A549 (cell line): Measurements from ENCODE around the gene KCNJ14. TPM values are rescaled to one million over a fixed set of nuclear protein-coding genes. Genes with fewer than 3 reads are reported as not detected.

Source experiments
- ATAC-seq, 2 experiments: fragments of 200-7000 bp in 1 of 2; fragments of >200 bp in 1 of 2; cut with Nextera tagmentation in 1 of 2; cut with Tn5 transposase in 1 of 2; 3 replicates each; pipeline versions ENCODE4 v1.8.0 to v1.9.1; 2018 to 2020; ENCODE audit warnings: mild to moderate bottlenecking in 1 of 2, moderate library complexity in 1 of 2
- CTCF ChIA-PET: fragments of 300-600 bp; sonication (Branson Sonifier 250); formaldehyde crosslinking; extraction: SDS; loops from one replicate; lab custom pipeline; 2021; ENCODE audit warnings: antibody characterized with exemption, inconsistent platforms; lab: Yijun Ruan, JAX
- POLR2A ChIA-PET: fragments of 350-600 bp; formaldehyde crosslinking; extraction: SDS; loops from one replicate; lab custom pipeline; 2021; ENCODE audit warnings: antibody characterized with exemption, inconsistent platforms; lab: Yijun Ruan, JAX
- DNase-seq, 2 experiments: peaks; one replicate each; pipeline versions ENCODE4 v3.0.0 to v3.0.0-alpha.2; 2011 to 2016; ENCODE audit warnings: low read depth in 1 of 2, low spot score in 1 of 2
- FAIRE-seq: peaks from 2 replicates; lab custom pipeline; 2011; peaks lifted over from hg19 to GRCh38; lab: Jason Lieb, UNC
- H3K27ac ChIP-seq, 2 experiments: fragments of >200 bp; sonication (Bioruptor Twin); formaldehyde crosslinking; 3 replicates each; pipeline ENCODE4 v1.5.1; 2016 to 2017
- H3K4me1 ChIP-seq: fragments of >200 bp; sonication (Bioruptor Twin); formaldehyde crosslinking; 3 replicates; pipeline ENCODE4 v1.6.1; 2016
- H3K4me2 ChIP-seq: fragments of >200 bp; sonication (Bioruptor Twin); formaldehyde crosslinking; 3 replicates; pipeline ENCODE4 v1.6.1; 2016
- H3K4me3 ChIP-seq: fragments of >200 bp; sonication (Bioruptor Twin); formaldehyde crosslinking; 3 replicates; pipeline ENCODE4 v1.5.1; 2016
- H3K9me3 ChIP-seq: fragments of >200 bp; sonication (Bioruptor Twin); formaldehyde crosslinking; 3 replicates; pipeline ENCODE4 v1.6.1; 2016
- CBX2 ChIP-seq: fragments of 200-600 bp; sonication (generic); IDR thresholded peaks from 2 replicates; pipeline ENCODE4 v1.6.1; 2016; ENCODE audit warnings: low read depth, mild to moderate bottlenecking, borderline replicate concordance
- CHD4 ChIP-seq: fragments of 200-600 bp; sonication (generic); IDR thresholded peaks from 2 replicates; pipeline ENCODE4 v1.6.1; 2016; ENCODE audit warnings: antibody characterized with exemption, mild to moderate bottlenecking, borderline replicate concordance
- CTCF ChIP-seq: fragments of >200 bp; sonication (Bioruptor Twin); formaldehyde crosslinking; IDR thresholded peaks from 3 replicates; pipeline ENCODE4 v1.5.1; 2016
- FOSB ChIP-seq: fragments of 250-450 bp; sonication (Bioruptor Pico); IDR thresholded peaks from 2 replicates; pipeline ENCODE4 v1.5.0; 2020; ENCODE audit warnings: mild to moderate bottlenecking, moderate library complexity
- HDAC2 ChIP-seq: fragments of 200-600 bp; sonication (generic); IDR thresholded peaks from 2 replicates; pipeline ENCODE4 v1.6.1; 2016
- HES2 ChIP-seq: fragments of >200 bp; sonication (Bioruptor Twin); formaldehyde crosslinking; IDR thresholded peaks from 2 replicates; pipeline ENCODE4 v1.6.1; 2016
- HMGXB4 ChIP-seq: fragments of 250-450 bp; sonication (Bioruptor Pico); IDR thresholded peaks from 2 replicates; pipeline ENCODE4 v1.5.0; 2021; ENCODE audit warnings: mild to moderate bottlenecking, moderate library complexity, borderline replicate concordance
- JUN ChIP-seq, 2 experiments: fragments of >200 bp; sonication (Bioruptor Twin); formaldehyde crosslinking; IDR thresholded peaks; 2 replicates in 1 of 2; 3 replicates in 1 of 2; pipeline ENCODE4 v1.6.1; 2016 to 2017
- JUNB ChIP-seq: fragments of >200 bp; sonication (Bioruptor Twin); formaldehyde crosslinking; IDR thresholded peaks from 2 replicates; pipeline ENCODE4 v1.6.1; 2016
- KDM1A ChIP-seq: fragments of 200-600 bp; sonication (generic); IDR thresholded peaks from 2 replicates; pipeline ENCODE4 v1.6.1; 2016; ENCODE audit warnings: low read depth, mild to moderate bottlenecking
- MAZ ChIP-seq: fragments of 150-350 bp; IDR thresholded peaks from 2 replicates; pipeline ENCODE4 v1.6.1; 2014; ENCODE audit warnings: antibody characterized with exemption, low read depth, low read length, borderline replicate concordance
- NPAS2 ChIP-seq: fragments of 250-450 bp; sonication (Bioruptor Pico); IDR thresholded peaks from 2 replicates; pipeline ENCODE4 v1.8.0; 2022; ENCODE audit warnings: mild to moderate bottlenecking, moderate library complexity, borderline replicate concordance
- RAD21 ChIP-seq, 2 experiments: fragments of >200 bp in 1 of 2; sonication (Bioruptor Twin) in 1 of 2; formaldehyde crosslinking in 1 of 2; IDR thresholded peaks in 1 of 2; conservative IDR thresholded peaks in 1 of 2; 2 replicates in 1 of 2; 3 replicates in 1 of 2; pipeline ENCODE4 v1.6.1; 2012 to 2018; ENCODE audit warnings: inconsistent platforms in 1 of 2
- RCOR1 ChIP-seq: fragments of 150-350 bp; IDR thresholded peaks from 2 replicates; pipeline ENCODE4 v1.6.1; 2014; ENCODE audit warnings: antibody characterized with exemption, low read length, low read depth
- REST ChIP-seq: fragments of 200-600 bp; sonication (generic); IDR thresholded peaks from 2 replicates; pipeline ENCODE4 v1.6.1; 2016; ENCODE audit warnings: antibody characterized with exemption, mild to moderate bottlenecking, moderate library complexity
- RNF2 ChIP-seq: fragments of 200-600 bp; sonication (generic); IDR thresholded peaks from 2 replicates; pipeline ENCODE4 v1.6.1; 2016; ENCODE audit warnings: low read depth, mild to moderate bottlenecking, antibody characterized with exemption, moderate library complexity, borderline replicate concordance
- SMC3 ChIP-seq: fragments of >200 bp; sonication (Bioruptor Twin); formaldehyde crosslinking; IDR thresholded peaks from 3 replicates; pipeline ENCODE4 v1.6.1; 2018; ENCODE audit warnings: inconsistent platforms
- ZFP36 ChIP-seq: fragments of 450-650 bp; IDR thresholded peaks from 2 replicates; pipeline ENCODE4 v1.6.1; 2014; ENCODE audit warnings: borderline replicate concordance; ENCODE audit not compliant: partially characterized antibody
- whole genome bisulfite sequencing: methylation state at CpG from one replicate; pipeline ENCODE4 v1.1.6; 2017; ENCODE audit errors: missing lambda C conversion rate; 5-methylcytosine and 5-hydroxymethylcytosine counted together
- polyA plus RNA-seq, 4 experiments: library from polyadenylated mRNA; depleted of rRNA in 3 of 4; stranded (reverse); fragments of >200 nt; fragmentation: RNase III in 1 of 4; extraction: RNeasy Plus Mini Kit Qiagen cat#74134 plus additional on column Dnase treatment in 1 of 4; gene quantifications; 2 replicates in 3 of 4; 3 replicates in 1 of 4; pipeline ENCODE4 v1.2.3, GENCODE V29; 2011 to 2017

The KCNJ14 gene
- polyA plus RNA-seq, 2 of the 4 experiments (the other 2 are of a cell fraction): 1.3 to 1.9 TPM

- no peak overlapping the region for H3K4me3 ChIP-seq
- CTCF ChIA-PET: interaction anchor here (0.6 to 9.6 kb wide), 41 partner anchors 8 to 235 kb away, joined by 3 to 618 read pairs (median 5); partner anchors contain the start of genes KDELR1 and SPACA4
- H3K4me2 ChIP-seq: no peak overlapping the region
- WGBS: 91% methylated on average over 5 of the region's 5 CpGs
- no peaks in the 10 kb centered on the region for H3K9me3 ChIP-seq
- TF ChIP-seq CBX2: no peak
- no peak for TF ChIP-seq REST
- no peak for TF ChIP-seq KDM1A
- peak; percentile 99 for TF ChIP-seq SMC3
- peak; percentile 99 to 100 for TF ChIP-seq RAD21 (conservative IDR thresholded peaks at IDR 0.05 in 1 of 2, IDR thresholded peaks at IDR 0.05 in 1 of 2)
- TF ChIP-seq CHD4: peak; percentile 59; the same call in 1 of the 2 replicates
- TF ChIP-seq JUN (IDR thresholded peaks at IDR 0.05): peak in 1 of 2 experiments; percentile 18; a peak in 1 of 5 replicates
- TF ChIP-seq NPAS2: peak; percentile 28; the same call in 1 of the 2 replicates
- peak; percentile 95 for TF ChIP-seq CTCF
- TF ChIP-seq, all 56 proteins: peak for 6
- FAIRE-seq: peak; percentile 68
- POLR2A ChIA-PET: interaction anchor here (0.7 to 5.0 kb wide), 8 partner anchors 8 to 138 kb away, joined by 3 to 40 read pairs (median 4); no protein-coding TSS in a partner anchor
- Histone ChIP-seq H3K4me1 (peaks cover 16% of the 10 kb centered on the region), H3K27ac (peak overlapping the region; percentile 54 to 92)
- ATAC-seq: no peak
- peak in 1 of 2 experiments; percentile 84 for DNase-seq
These were observed 50.9 kb downstream of the KCNJ14 start for GRCh38 chr19:48506138-48506733.

- FAIRE-seq (no peak), ATAC-seq (no peak), DNase-seq (no peak)
- ChIA-PET CTCF (interaction anchor here (0.9 to 9.6 kb wide), 23 partner anchors 10 to 236 kb away, joined by 3 to 618 read pairs (median 5); partner anchors contain the start of genes SPACA4 and SULT2B1), POLR2A (interaction anchor here (0.8 to 5.0 kb wide), 4 partner anchors 15 to 76 kb away, joined by 3 to 40 read pairs (median 6); no protein-coding TSS in a partner anchor)
- Histone ChIP-seq H3K9me3 (no peaks in the 10 kb centered on the region), H3K4me1 (peaks cover 21% of the 10 kb centered on the region), H3K4me2 (no peak overlapping the region), H3K4me3 (no peak overlapping the region), H3K27ac (peak overlapping the region in 1 of 2 experiments; percentile 92; a peak in 4 of 6 replicates)
- WGBS: 91% methylated on average over 7 of the region's 7 CpGs
- no peak for TF ChIP-seq JUNB
- 0 out of 2 replicates have a peak, but pooled peaks have one; percentile 39 for TF ChIP-seq RCOR1
- no peak for TF ChIP-seq HDAC2
- TF ChIP-seq HMGXB4 (CRISPR knock-in tag): no peak
- no peak for TF ChIP-seq HES2
- peak; percentile 93 for TF ChIP-seq ZFP36
- no peak for TF ChIP-seq MAZ
- no peak for TF ChIP-seq FOSB (CRISPR knock-in tag)
- TF ChIP-seq RNF2: no peak
- TF ChIP-seq KDM1A: peak; percentile 63; the same call in 1 of the 2 replicates
These were observed 52.6 kb downstream of the KCNJ14 start for GRCh38 chr19:48507911-48508439.
